Left ventricle myocardium inferior (tissue), 1 donor: ENCODE results near the gene FITM1. TPM values are rescaled to one million over a fixed set of nuclear protein-coding genes. Genes with fewer than 3 reads are reported as not detected.
A peak's percentile ranks its signal among the peaks of the same experiment; 100 is the strongest.

Source experiments
- DNase-seq: peaks from one replicate; pipeline ENCODE4 v3.0.0-alpha.2; 2020
- H3K27ac ChIP-seq: fragments of 200-600 bp; replicated peaks from 2 replicates; pipeline ENCODE4 v1.8.0; 2021
- H3K27me3 ChIP-seq: fragments of 200-600 bp; 2 replicates; pipeline ENCODE4 v1.8.0; 2021; ENCODE audit warnings: low read depth
- H3K36me3 ChIP-seq: fragments of 200-600 bp; 2 replicates; pipeline ENCODE4 v1.8.0; 2021
- H3K4me1 ChIP-seq: fragments of 200-600 bp; 2 replicates; pipeline ENCODE4 v1.8.0; 2021
- H3K4me3 ChIP-seq: fragments of 200-600 bp; 2 replicates; pipeline ENCODE4 v1.8.0; 2021; ENCODE audit warnings: mild to moderate bottlenecking, moderate library complexity
- H3K9me3 ChIP-seq: fragments of 200-600 bp; replicated peaks from 2 replicates; pipeline ENCODE4 v1.8.0; 2021
- intact Hi-C: fragments of 100-400 bp; cut with micrococcal nuclease; formaldehyde crosslinking; loops from one replicate; pipeline ENCODE4 v1.11.0; 2022
- total RNA-seq: library from RNA; stranded (reverse); fragmentation: NEBNext Ultra II Directional; extraction: Animal tissue kit (Norgen Biotek cat#: 25700); gene quantifications from one replicate; pipeline ENCODE4 v1.2.1, GENCODE V29; 2021
- TF ChIP-seq, protein P1 (sequence below): fragments of 200-600 bp; IDR thresholded peaks from 2 replicates; pipeline ENCODE4 v1.8.0; 2021; ENCODE audit warnings: antibody characterized with exemption, mild to moderate bottlenecking, borderline replicate concordance
- donor health status: DM: no; HTN: yes; CAD: no; lungs with severe emphysema.

FITM1 gene
- total RNA-seq, 1 donor from 2014 or later, result 148 TPM

GRCh38 chr14:24129410-24129998 is 955 bp upstream of the FITM1 start:
- H3K4me3 ChIP-seq, result no peak overlapping the region
- no peaks in the 10 kb centered on the region for H3K27me3 ChIP-seq
- DNase-seq, result no peak
- intact Hi-C loops, result no loop called here
- H3K27ac ChIP-seq, result peak overlapping the region; percentile 98
- peaks cover 27% of the 10 kb centered on the region for H3K4me1 ChIP-seq
- no peaks in the 10 kb centered on the region for H3K36me3 ChIP-seq
- TF ChIP-seq, protein P1, sequence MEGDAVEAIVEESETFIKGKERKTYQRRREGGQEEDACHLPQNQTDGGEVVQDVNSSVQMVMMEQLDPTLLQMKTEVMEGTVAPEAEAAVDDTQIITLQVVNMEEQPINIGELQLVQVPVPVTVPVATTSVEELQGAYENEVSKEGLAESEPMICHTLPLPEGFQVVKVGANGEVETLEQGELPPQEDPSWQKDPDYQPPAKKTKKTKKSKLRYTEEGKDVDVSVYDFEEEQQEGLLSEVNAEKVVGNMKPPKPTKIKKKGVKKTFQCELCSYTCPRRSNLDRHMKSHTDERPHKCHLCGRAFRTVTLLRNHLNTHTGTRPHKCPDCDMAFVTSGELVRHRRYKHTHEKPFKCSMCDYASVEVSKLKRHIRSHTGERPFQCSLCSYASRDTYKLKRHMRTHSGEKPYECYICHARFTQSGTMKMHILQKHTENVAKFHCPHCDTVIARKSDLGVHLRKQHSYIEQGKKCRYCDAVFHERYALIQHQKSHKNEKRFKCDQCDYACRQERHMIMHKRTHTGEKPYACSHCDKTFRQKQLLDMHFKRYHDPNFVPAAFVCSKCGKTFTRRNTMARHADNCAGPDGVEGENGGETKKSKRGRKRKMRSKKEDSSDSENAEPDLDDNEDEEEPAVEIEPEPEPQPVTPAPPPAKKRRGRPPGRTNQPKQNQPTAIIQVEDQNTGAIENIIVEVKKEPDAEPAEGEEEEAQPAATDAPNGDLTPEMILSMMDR, result no peak
- no peaks in the 10 kb centered on the region for H3K9me3 ChIP-seq

DNA sequence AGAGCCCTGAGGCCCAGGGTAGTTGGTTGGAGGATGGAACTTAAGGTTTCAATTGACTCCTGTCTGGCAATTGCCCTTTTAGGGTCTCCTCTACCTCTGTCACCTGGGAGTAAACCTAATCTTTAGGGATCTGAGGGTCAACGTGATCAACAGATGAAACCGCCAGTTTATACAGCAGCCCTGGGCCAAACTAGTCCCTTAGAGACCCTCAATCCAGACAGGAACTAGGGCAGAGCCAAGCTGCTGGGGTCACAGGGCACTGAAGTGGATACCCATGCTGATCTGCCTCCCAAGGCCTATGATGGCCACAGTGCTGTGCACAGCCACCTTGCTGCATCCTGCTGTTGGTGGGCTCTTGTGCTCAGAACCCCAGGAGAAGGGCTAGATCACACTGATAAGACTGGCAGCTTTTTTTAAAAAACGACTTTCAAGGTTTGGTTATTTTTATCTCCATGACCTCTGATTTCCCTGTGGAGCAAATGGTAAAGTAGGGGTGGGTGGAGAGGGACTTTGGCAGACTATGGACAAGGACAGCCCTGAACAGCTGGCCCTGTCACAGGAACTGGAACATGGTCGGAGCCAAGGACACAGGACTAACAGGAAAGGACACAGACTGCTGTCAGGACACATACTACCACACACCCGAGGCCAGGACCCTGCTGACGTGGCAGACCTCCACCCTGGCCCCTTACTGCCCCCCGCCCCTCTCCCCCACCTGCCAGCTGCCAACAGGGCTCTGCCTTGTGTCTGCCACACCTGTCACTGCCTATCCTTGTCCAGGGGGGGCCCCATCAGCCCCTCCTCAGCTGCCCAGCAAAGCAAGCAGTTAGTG is 474 bp downstream of the FITM1 start:
- H3K27ac ChIP-seq, result peak overlapping the region; percentile 98
- peak; percentile 76 for DNase-seq
- peaks cover 33% of the 10 kb centered on the region for H3K4me1 ChIP-seq
- no peaks in the 10 kb centered on the region for H3K36me3 ChIP-seq
- H3K27me3 ChIP-seq, result no peaks in the 10 kb centered on the region
- intact Hi-C loops, result no loop called here
- TF ChIP-seq, protein P1, result no peak
- peak overlapping the region; percentile 59 for H3K4me3 ChIP-seq
- no peaks in the 10 kb centered on the region for H3K9me3 ChIP-seq

GRCh38 chr14:24131549-24131966 is 1.1 kb downstream of the FITM1 start:
- Histone ChIP-seq H3K27ac (peak overlapping the region; percentile 98), H3K36me3 (no peaks in the 10 kb centered on the region), H3K4me1 (peaks cover 39% of the 10 kb centered on the region), H3K27me3 (no peaks in the 10 kb centered on the region), H3K9me3 (no peaks in the 10 kb centered on the region), H3K4me3 (peak overlapping the region; percentile 59)
- TF ChIP-seq, protein P1, result no peak
- intact Hi-C loops, result no loop called here
- DNase-seq, result no peak

DNA sequence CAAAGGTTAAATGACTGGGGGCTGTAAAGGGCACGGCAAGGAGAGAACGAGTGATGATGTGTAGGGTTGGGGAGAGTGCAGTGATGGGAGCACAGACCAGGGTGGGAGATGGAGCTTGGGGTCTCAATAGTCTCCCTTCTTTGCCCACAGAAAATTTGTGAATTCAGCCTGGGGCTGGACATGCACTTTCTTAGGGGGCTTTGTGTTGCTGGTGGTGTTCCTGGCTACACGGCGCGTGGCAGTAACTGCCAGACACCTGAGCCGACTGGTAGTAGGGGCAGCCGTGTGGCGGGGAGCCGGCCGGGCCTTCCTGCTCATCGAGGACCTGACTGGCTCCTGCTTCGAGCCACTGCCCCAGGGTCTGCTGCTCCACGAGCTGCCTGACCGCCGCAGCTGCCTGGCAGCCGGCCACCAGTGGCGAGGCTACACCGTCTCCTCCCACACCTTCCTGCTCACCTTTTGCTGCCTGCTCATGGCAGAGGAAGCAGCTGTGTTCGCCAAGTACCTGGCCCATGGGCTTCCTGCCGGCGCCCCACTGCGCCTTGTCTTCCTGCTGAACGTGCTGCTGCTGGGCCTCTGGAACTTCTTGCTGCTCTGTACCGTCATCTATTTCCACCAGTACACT is 1.7 kb downstream of the FITM1 start:
- Histone ChIP-seq H3K36me3 (peaks cover 1% of the 10 kb centered on the region), H3K27me3 (no peaks in the 10 kb centered on the region), H3K9me3 (no peaks in the 10 kb centered on the region), H3K4me3 (peak overlapping the region; percentile 59), H3K4me1 (peaks cover 45% of the 10 kb centered on the region), H3K27ac (peak overlapping the region; percentile 98)
- no peak for DNase-seq
- TF ChIP-seq, protein P1, result no peak
- intact Hi-C loops, result no loop called here

GRCh38 chr14:24132976-24133375 is 2.5 kb downstream of the FITM1 start:
- DNase-seq, result no peak
- H3K27ac ChIP-seq, result peak overlapping the region; percentile 98
- intact Hi-C loops, result no loop called here
- H3K27me3 ChIP-seq, result no peaks in the 10 kb centered on the region
- peaks cover 53% of the 10 kb centered on the region for H3K4me1 ChIP-seq
- H3K4me3 ChIP-seq, result peak overlapping the region; percentile 59
- no peaks in the 10 kb centered on the region for H3K9me3 ChIP-seq
- H3K36me3 ChIP-seq, result peaks cover 9% of the 10 kb centered on the region
- TF ChIP-seq, protein P1, result no peak
